GM21381 (cell line): ENCODE results near the gene GLT1D1.
"Not testable (repeated sequence)": the region's sequence is repeated elsewhere in the genome, so short reads cannot be mapped to it uniquely, and the experiment has no call there.

Experiments used
- ATAC-seq: cut with Tn5 transposase; IDR thresholded peaks from one replicate; pipeline ENCODE4 v1.9.1; 2021; ENCODE audit warnings: mild to moderate bottlenecking, moderate library complexity; ENCODE audit not compliant: unreplicated experiment

The GLT1D1 gene

GRCh38 chr12:128820253-128820652 is 33.0 kb upstream of the GLT1D1 start:
- no peak for ATAC-seq

- ATAC-seq: peak; percentile 53
These were observed 32.4 kb upstream of the GLT1D1 start for GRCh38 chr12:128820723-128821432.

- peak; percentile 11 for ATAC-seq
These were observed 29.9 kb upstream of the GLT1D1 start for GRCh38 chr12:128823216-128823915.

GRCh38 chr12:128823916-128824839 is 29.1 kb upstream of the GLT1D1 start, which contains the start of gene SLC15A4:
Gene SLC15A4, minus strand, starts transcription at chr12:128823958. Its CDS starts 15 bp downstream, at chr12:128823943.
- ATAC-seq: peak; percentile 75

- ATAC-seq: no peak
These were observed 27.4 kb upstream of the GLT1D1 start for GRCh38 chr12:128825835-128826234.

- no peak for ATAC-seq
These were observed 25.6 kb upstream of the GLT1D1 start for GRCh38 chr12:128827724-128828123.

GRCh38 chr12:128829861-128830504 is 23.3 kb upstream of the GLT1D1 start:
- ATAC-seq: peak; percentile 85

GRCh38 chr12:128830505-128830893 is 22.8 kb upstream of the GLT1D1 start:
- ATAC-seq: peak; percentile 50

GRCh38 chr12:128833418-128833817 is 19.9 kb upstream of the GLT1D1 start:
- no peak for ATAC-seq

- ATAC-seq: not testable (repeated sequence)
These were observed 13.4 kb upstream of the GLT1D1 start for GRCh38 chr12:128839885-128840284.

- peak; percentile 75 for ATAC-seq
These were observed 12.3 kb upstream of the GLT1D1 start for GRCh38 chr12:128840862-128841468.

- ATAC-seq: no peak
These were observed 10.7 kb upstream of the GLT1D1 start for GRCh38 chr12:128842579-128842978.

- no peak for ATAC-seq
These were observed 9.7 kb upstream of the GLT1D1 start for GRCh38 chr12:128843538-128843937.

GRCh38 chr12:128844031-128844635 is 9.1 kb upstream of the GLT1D1 start:
- no peak for ATAC-seq

GRCh38 chr12:128846671-128847070 is 6.6 kb upstream of the GLT1D1 start:
- ATAC-seq: not testable (repeated sequence)

- no peak for ATAC-seq
These were observed 4.9 kb upstream of the GLT1D1 start for GRCh38 chr12:128848371-128848770.

- ATAC-seq: not testable (repeated sequence)
These were observed 3.5 kb upstream of the GLT1D1 start for GRCh38 chr12:128849806-128850205.

GRCh38 chr12:128850400-128850799 is 2.9 kb upstream of the GLT1D1 start:
- no peak for ATAC-seq

- not testable (repeated sequence) for ATAC-seq
These were observed 1.8 kb upstream of the GLT1D1 start for GRCh38 chr12:128851429-128851828.
